H1 (cell line): ENCODE data around the gene RAB8B.

Source experiments
- BRCA1 ChIP-seq: IDR thresholded peaks from 2 replicates; pipeline ENCODE4 v1.6.1; 2012; ENCODE audit warnings: low read depth, low read length, improper control_type of control experiment
- CTCF ChIP-seq, 3 experiments: IDR thresholded peaks; 1 replicate in 2 of 3; 2 replicates in 1 of 3; pipeline versions ENCODE4 v1.5.1 to v1.6.1; 2011; ENCODE audit warnings: low read length in 3 of 3, mild to moderate bottlenecking in 3 of 3, inconsistent platforms in 2 of 3, low read depth in 1 of 3, moderate library complexity in 1 of 3; ENCODE audit not compliant: insufficient read depth in 1 of 3; ENCODE audit errors: control extremely low read depth in 1 of 3
- POLR2A ChIP-seq, 2 experiments: IDR thresholded peaks; 1 replicate in 1 of 2; 2 replicates in 1 of 2; pipeline ENCODE4 v1.6.1; 2011; ENCODE audit warnings: low read depth in 2 of 2, low read length in 2 of 2, mild to moderate bottlenecking in 2 of 2; ENCODE audit errors: control extremely low read depth in 1 of 2
- RFX5 ChIP-seq: IDR thresholded peaks from 2 replicates; pipeline ENCODE4 v1.6.1; 2011; ENCODE audit warnings: low read depth, low read length, improper control_type of control experiment, borderline replicate concordance
- SIN3A ChIP-seq, 2 experiments: IDR thresholded peaks in 1 of 2; conservative IDR thresholded peaks in 1 of 2; 2 replicates each; pipeline ENCODE4 v1.6.1; 2011 to 2012; ENCODE audit warnings: low read length in 2 of 2, improper control_type of control experiment in 1 of 2, low read depth in 1 of 2, mild to moderate bottlenecking in 1 of 2
- SP1 ChIP-seq: IDR thresholded peaks from 2 replicates; pipeline ENCODE4 v1.6.1; 2011; ENCODE audit warnings: low read depth, low read length

GRCh38 chr15:63202861-63203260 lies 13.5 kb downstream of the RAB8B start:
- TF ChIP-seq CTCF (IDR thresholded peaks at IDR 0.05; ENCODE audit: control extremely low read depth in 1 of 3, insufficient read depth in 1 of 3, low read depth in 1 of 3, low read length in 3 of 3) = no peak
- no peak for TF ChIP-seq RFX5
- TF ChIP-seq POLR2A (IDR thresholded peaks at IDR 0.05; ENCODE audit: control extremely low read depth in 1 of 2, low read depth in 2 of 2, low read length in 2 of 2) = no peak
- no peak for TF ChIP-seq SP1
- no peak for TF ChIP-seq BRCA1
- TF ChIP-seq SIN3A (conservative IDR thresholded peaks at IDR 0.05 in 1 of 2, IDR thresholded peaks at IDR 0.05 in 1 of 2; ENCODE audit: low read depth in 1 of 2, low read length in 2 of 2) = no peak
